Measurements from ENCODE around the gene SLC12A5. TPM values are rescaled to one million over a fixed set of nuclear protein-coding genes. Genes with fewer than 3 reads are reported as not detected.

Gene SLC12A5
- total and polyA plus RNA-seq, 2 of the 4 experiments (the other 2 are of a cell fraction), result 2.2 TPM; not detected in 1

- Histone ChIP-seq H2BK20ac (ENCODE audit: low read depth, low read length) (no peak overlapping the region), H3K9ac (ENCODE audit: low read depth, low read length) (no peak overlapping the region), H3K23ac (ENCODE audit: low read depth, low read length) (no peak overlapping the region), H4K20me1 (ENCODE audit: insufficient read depth, low read length) (no peaks in the 10 kb centered on the region), H3K4ac (ENCODE audit: low read depth, low read length) (no peak overlapping the region), H2BK5ac (ENCODE audit: low read depth, low read length, poor library complexity, severe bottlenecking) (no peak overlapping the region), H3K4me2 (ENCODE audit: low read depth, low read length) (no peak overlapping the region), H3K36me3 (ENCODE audit: control insufficient read depth, insufficient read depth, low read length) (no peaks in the 10 kb centered on the region), H3K79me1 (ENCODE audit: low read depth in 1 of 2, low read length in 2 of 2) (no peaks in the 10 kb centered on the region), H3K9me1 (ENCODE audit: insufficient read depth, low read length) (no peaks in the 10 kb centered on the region), H3K9me3 (ENCODE audit: control insufficient read depth, insufficient read depth, low read length) (peaks cover 3% of the 10 kb centered on the region; the same call in 1 of the 2 replicates), H3K14ac (replicated peaks; ENCODE audit: low read depth, low read length) (no peak overlapping the region), H4K8ac (ENCODE audit: low read depth in 2 of 2, low read length in 2 of 2) (no peak overlapping the region), H3K27ac (ENCODE audit: insufficient read depth, low read length) (no peak overlapping the region), H2BK120ac (ENCODE audit: low read depth, low read length) (no peak overlapping the region), H2AK5ac (ENCODE audit: low read depth, low read length) (no peak overlapping the region), H3K4me3 (ENCODE audit: insufficient read depth, low read depth, low read length) (no peak overlapping the region), H3K56ac (ENCODE audit: extremely low read depth, insufficient read depth, low read length) (no peak overlapping the region), H2BK15ac (ENCODE audit: low read depth, low read length) (no peak overlapping the region), H2AK9ac (replicated peaks; ENCODE audit: low read depth, low read length, poor library complexity) (no peak overlapping the region), H3K18ac (ENCODE audit: low read depth, low read length) (no peak overlapping the region), H4K91ac (ENCODE audit: insufficient read depth, low read depth, low read length) (no peak overlapping the region), H3K4me1 (ENCODE audit: control insufficient read depth, insufficient read depth, low read length) (no peaks in the 10 kb centered on the region), H2AFZ (replicated peaks; ENCODE audit: low read length, poor library complexity) (no peak overlapping the region), H4K5ac (ENCODE audit: low read depth, low read length) (no peak overlapping the region), H3K27me3 (ENCODE audit: control insufficient read depth, insufficient read depth, low read length) (peaks cover 24% of the 10 kb centered on the region)
- TF ChIP-seq CHD1 (IDR thresholded peaks at IDR 0.05; ENCODE audit: low read depth, low read length), result no peak
- TF ChIP-seq NFE2L2 (IDR thresholded peaks at IDR 0.05; ENCODE audit: low read depth, low read length), result no peak
- CTCF ChIA-PET, result no interaction called here
- intact Hi-C loops (cut with micrococcal nuclease), result no loop called here
- in situ Hi-C loops (cut with MboI; ENCODE audit: low sequenced_read_pairs), result no loop called here
- dilution Hi-C loops (cut with HindIII; ENCODE audit: low sequenced_read_pairs, unreplicated experiment), result no loop called here
- DNase-seq (no peak), ATAC-seq (ENCODE audit: low read depth) (no peak)
- no TSS peak for BruUV-seq (replicated peaks)
- POLR2A ChIA-PET (ENCODE audit: unreplicated experiment), result no interaction called here
- WGBS, 2 experiments (ENCODE audit: extremely low coverage in 2 of 2, insufficient read length in 1 of 2), result no CpG with 5 or more reads among the region's 3 CpGs
These were observed 72.9 kb downstream of the SLC12A5 start for GRCh38 chr20:46101957-46102356.
